Ishikawa (cell line): ENCODE data around the gene SF3B5.

ENCODE experiments used
- ZBTB7A ChIP-seq: IDR thresholded peaks from 2 replicates; pipeline ENCODE4 v1.6.1; 2012; ENCODE audit warnings: low read depth
- TF ChIP-seq, protein P1 (sequence below): IDR thresholded peaks from 2 replicates; pipeline ENCODE4 v1.6.1; 2012; ENCODE audit warnings: low read depth, mild to moderate bottlenecking

DNA sequence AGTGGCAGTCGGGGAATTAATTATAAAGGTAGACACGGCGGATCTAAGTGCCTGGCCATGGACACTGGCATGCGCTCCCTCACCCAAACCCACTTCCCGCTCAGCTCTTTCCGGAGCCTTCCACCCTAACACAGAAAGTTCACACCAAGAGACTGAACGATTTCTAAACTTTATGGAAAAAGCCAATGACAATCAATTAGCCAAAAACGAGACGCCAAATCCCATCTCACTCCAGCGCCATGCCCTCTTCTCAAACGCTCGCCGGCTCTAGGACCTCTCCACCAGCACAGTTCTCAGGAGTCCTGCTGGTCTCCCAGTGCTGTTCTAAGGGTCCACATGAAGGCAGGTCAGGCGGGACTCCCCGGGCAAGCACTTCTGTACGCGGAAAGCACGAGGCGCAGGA is 641 bp downstream of the SF3B5 start:
- TF ChIP-seq, protein P1, sequence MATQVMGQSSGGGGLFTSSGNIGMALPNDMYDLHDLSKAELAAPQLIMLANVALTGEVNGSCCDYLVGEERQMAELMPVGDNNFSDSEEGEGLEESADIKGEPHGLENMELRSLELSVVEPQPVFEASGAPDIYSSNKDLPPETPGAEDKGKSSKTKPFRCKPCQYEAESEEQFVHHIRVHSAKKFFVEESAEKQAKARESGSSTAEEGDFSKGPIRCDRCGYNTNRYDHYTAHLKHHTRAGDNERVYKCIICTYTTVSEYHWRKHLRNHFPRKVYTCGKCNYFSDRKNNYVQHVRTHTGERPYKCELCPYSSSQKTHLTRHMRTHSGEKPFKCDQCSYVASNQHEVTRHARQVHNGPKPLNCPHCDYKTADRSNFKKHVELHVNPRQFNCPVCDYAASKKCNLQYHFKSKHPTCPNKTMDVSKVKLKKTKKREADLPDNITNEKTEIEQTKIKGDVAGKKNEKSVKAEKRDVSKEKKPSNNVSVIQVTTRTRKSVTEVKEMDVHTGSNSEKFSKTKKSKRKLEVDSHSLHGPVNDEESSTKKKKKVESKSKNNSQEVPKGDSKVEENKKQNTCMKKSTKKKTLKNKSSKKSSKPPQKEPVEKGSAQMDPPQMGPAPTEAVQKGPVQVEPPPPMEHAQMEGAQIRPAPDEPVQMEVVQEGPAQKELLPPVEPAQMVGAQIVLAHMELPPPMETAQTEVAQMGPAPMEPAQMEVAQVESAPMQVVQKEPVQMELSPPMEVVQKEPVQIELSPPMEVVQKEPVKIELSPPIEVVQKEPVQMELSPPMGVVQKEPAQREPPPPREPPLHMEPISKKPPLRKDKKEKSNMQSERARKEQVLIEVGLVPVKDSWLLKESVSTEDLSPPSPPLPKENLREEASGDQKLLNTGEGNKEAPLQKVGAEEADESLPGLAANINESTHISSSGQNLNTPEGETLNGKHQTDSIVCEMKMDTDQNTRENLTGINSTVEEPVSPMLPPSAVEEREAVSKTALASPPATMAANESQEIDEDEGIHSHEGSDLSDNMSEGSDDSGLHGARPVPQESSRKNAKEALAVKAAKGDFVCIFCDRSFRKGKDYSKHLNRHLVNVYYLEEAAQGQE: no peak
- no peak for TF ChIP-seq ZBTB7A
